A549 (cell line): ENCODE data around the gene BSND. TPM values are rescaled to one million over a fixed set of nuclear protein-coding genes. Genes with fewer than 3 reads are reported as not detected.

Experiments used
- ATAC-seq, 2 experiments: fragments of 200-7000 bp in 1 of 2; fragments of >200 bp in 1 of 2; cut with Nextera tagmentation in 1 of 2; cut with Tn5 transposase in 1 of 2; 3 replicates each; pipeline versions ENCODE4 v1.8.0 to v1.9.1; 2018 to 2020; ENCODE audit warnings: mild to moderate bottlenecking in 1 of 2, moderate library complexity in 1 of 2
- CTCF ChIA-PET: fragments of 300-600 bp; sonication (Branson Sonifier 250); formaldehyde crosslinking; extraction: SDS; loops from one replicate; lab custom pipeline; 2021; ENCODE audit warnings: antibody characterized with exemption, inconsistent platforms; lab: Yijun Ruan, JAX
- POLR2A ChIA-PET: fragments of 350-600 bp; formaldehyde crosslinking; extraction: SDS; loops from one replicate; lab custom pipeline; 2021; ENCODE audit warnings: antibody characterized with exemption, inconsistent platforms; lab: Yijun Ruan, JAX
- DNase-seq, 2 experiments: peaks; one replicate each; pipeline versions ENCODE4 v3.0.0 to v3.0.0-alpha.2; 2011 to 2016; ENCODE audit warnings: low read depth in 1 of 2, low spot score in 1 of 2
- FAIRE-seq: peaks from 2 replicates; lab custom pipeline; 2011; peaks lifted over from hg19 to GRCh38; lab: Jason Lieb, UNC
- H3K27ac ChIP-seq, 2 experiments: fragments of >200 bp; sonication (Bioruptor Twin); formaldehyde crosslinking; 3 replicates each; pipeline ENCODE4 v1.5.1; 2016 to 2017
- H3K4me1 ChIP-seq: fragments of >200 bp; sonication (Bioruptor Twin); formaldehyde crosslinking; 3 replicates; pipeline ENCODE4 v1.6.1; 2016
- H3K4me2 ChIP-seq: fragments of >200 bp; sonication (Bioruptor Twin); formaldehyde crosslinking; 3 replicates; pipeline ENCODE4 v1.6.1; 2016
- H3K4me3 ChIP-seq: fragments of >200 bp; sonication (Bioruptor Twin); formaldehyde crosslinking; 3 replicates; pipeline ENCODE4 v1.5.1; 2016
- H3K9me3 ChIP-seq: fragments of >200 bp; sonication (Bioruptor Twin); formaldehyde crosslinking; 3 replicates; pipeline ENCODE4 v1.6.1; 2016
- BCL3 ChIP-seq: fragments of >200 bp; sonication (Bioruptor Twin); formaldehyde crosslinking; IDR thresholded peaks from 3 replicates; pipeline ENCODE4 v1.6.1; 2016
- BHLHE40 ChIP-seq: IDR thresholded peaks from 2 replicates; pipeline ENCODE4 v1.6.1; 2012; ENCODE audit warnings: low read depth, low read length, inconsistent platforms
- CBX8 ChIP-seq: fragments of 200-600 bp; sonication (generic); IDR thresholded peaks from 2 replicates; pipeline ENCODE4 v1.6.1; 2016
- CEBPB ChIP-seq, 2 experiments: fragments of >200 bp in 1 of 2; sonication (Bioruptor Twin) in 1 of 2; formaldehyde crosslinking in 1 of 2; IDR thresholded peaks; 2 replicates each; pipeline ENCODE4 v1.6.1; 2012 to 2016
- CHD2 ChIP-seq: fragments of 150-350 bp; IDR thresholded peaks from 2 replicates; pipeline ENCODE4 v1.6.1; 2014; ENCODE audit warnings: low read length; ENCODE audit not compliant: partially characterized antibody
- CHD4 ChIP-seq: fragments of 200-600 bp; sonication (generic); IDR thresholded peaks from 2 replicates; pipeline ENCODE4 v1.6.1; 2016; ENCODE audit warnings: antibody characterized with exemption, mild to moderate bottlenecking, borderline replicate concordance
- EHF ChIP-seq: fragments of 250-450 bp; sonication (Bioruptor Pico); IDR thresholded peaks from 2 replicates; pipeline ENCODE4 v1.5.0; 2020; ENCODE audit warnings: mild to moderate bottlenecking
- FOSL2 ChIP-seq, 2 experiments: fragments of 450-650 bp in 1 of 2; fragments of >200 bp in 1 of 2; sonication (Bioruptor Twin) in 1 of 2; formaldehyde crosslinking; IDR thresholded peaks; 2 replicates each; pipeline versions ENCODE4 v1.5.0 to v1.6.1; 2016 to 2020; ENCODE audit warnings: mild to moderate bottlenecking in 1 of 2, moderate library complexity in 1 of 2
- FOXS1 ChIP-seq: fragments of 250-450 bp; sonication (Bioruptor Pico); IDR thresholded peaks from 2 replicates; pipeline ENCODE4 v1.5.0; 2020; ENCODE audit warnings: mild to moderate bottlenecking, moderate library complexity
- HDAC2 ChIP-seq: fragments of 200-600 bp; sonication (generic); IDR thresholded peaks from 2 replicates; pipeline ENCODE4 v1.6.1; 2016
- HEYL ChIP-seq: fragments of 250-450 bp; sonication (Bioruptor Pico); IDR thresholded peaks from 2 replicates; pipeline ENCODE4 v1.8.0; 2021; ENCODE audit warnings: mild to moderate bottlenecking, moderate library complexity
- HOXB13 ChIP-seq: fragments of 250-450 bp; sonication (Bioruptor Pico); IDR thresholded peaks from 2 replicates; pipeline ENCODE4 v1.5.0; 2020; ENCODE audit warnings: low read depth, mild to moderate bottlenecking, moderate library complexity
- JUNB ChIP-seq: fragments of >200 bp; sonication (Bioruptor Twin); formaldehyde crosslinking; IDR thresholded peaks from 2 replicates; pipeline ENCODE4 v1.6.1; 2016
- MAX ChIP-seq: IDR thresholded peaks from 2 replicates; pipeline ENCODE4 v1.6.1; 2012
- NFE2L2 ChIP-seq: fragments of 150-350 bp; conservative IDR thresholded peaks from 2 replicates; pipeline ENCODE4 v1.6.1; 2014; ENCODE audit warnings: low read length
- NPAS2 ChIP-seq: fragments of 250-450 bp; sonication (Bioruptor Pico); IDR thresholded peaks from 2 replicates; pipeline ENCODE4 v1.8.0; 2022; ENCODE audit warnings: mild to moderate bottlenecking, moderate library complexity, borderline replicate concordance
- PHF8 ChIP-seq: fragments of 200-600 bp; sonication (generic); IDR thresholded peaks from 2 replicates; pipeline ENCODE4 v1.6.1; 2016; ENCODE audit warnings: low read depth, mild to moderate bottlenecking, antibody characterized with exemption, moderate library complexity, borderline replicate concordance
- POLR2AphosphoS2 ChIP-seq: conservative IDR thresholded peaks from 2 replicates; pipeline ENCODE4 v1.6.1; 2012; ENCODE audit warnings: low read length, improper control_type of control experiment, inconsistent platforms
- RAD21 ChIP-seq, 2 experiments: fragments of >200 bp in 1 of 2; sonication (Bioruptor Twin) in 1 of 2; formaldehyde crosslinking in 1 of 2; IDR thresholded peaks in 1 of 2; conservative IDR thresholded peaks in 1 of 2; 2 replicates in 1 of 2; 3 replicates in 1 of 2; pipeline ENCODE4 v1.6.1; 2012 to 2018; ENCODE audit warnings: inconsistent platforms in 1 of 2
- RARB ChIP-seq: fragments of 250-450 bp; sonication (Bioruptor Pico); IDR thresholded peaks from 2 replicates; pipeline ENCODE4 v1.8.0; 2021; ENCODE audit warnings: mild to moderate bottlenecking, moderate library complexity
- RCOR1 ChIP-seq: fragments of 150-350 bp; IDR thresholded peaks from 2 replicates; pipeline ENCODE4 v1.6.1; 2014; ENCODE audit warnings: antibody characterized with exemption, low read length, low read depth
- REST ChIP-seq: fragments of 200-600 bp; sonication (generic); IDR thresholded peaks from 2 replicates; pipeline ENCODE4 v1.6.1; 2016; ENCODE audit warnings: antibody characterized with exemption, mild to moderate bottlenecking, moderate library complexity
- RFX5 ChIP-seq: fragments of 450-650 bp; IDR thresholded peaks from 2 replicates; pipeline ENCODE4 v1.7.1; 2014; ENCODE audit warnings: antibody characterized with exemption, mild to moderate bottlenecking, moderate library complexity
- RNF2 ChIP-seq: fragments of 200-600 bp; sonication (generic); IDR thresholded peaks from 2 replicates; pipeline ENCODE4 v1.6.1; 2016; ENCODE audit warnings: low read depth, mild to moderate bottlenecking, antibody characterized with exemption, moderate library complexity, borderline replicate concordance
- SREBF2 ChIP-seq: fragments of 450-650 bp; IDR thresholded peaks from 2 replicates; pipeline ENCODE4 v1.6.1; 2014; ENCODE audit warnings: mild to moderate bottlenecking, moderate library complexity
- TFCP2L1 ChIP-seq: fragments of 250-450 bp; sonication (Bioruptor Pico); IDR thresholded peaks from 2 replicates; pipeline ENCODE4 v1.5.0; 2021; ENCODE audit warnings: mild to moderate bottlenecking
- ZC3H11A ChIP-seq: fragments of 450-650 bp; IDR thresholded peaks from 2 replicates; pipeline ENCODE4 v1.6.1; 2014; ENCODE audit warnings: antibody characterized with exemption, mild to moderate bottlenecking
- ZFP36 ChIP-seq: fragments of 450-650 bp; IDR thresholded peaks from 2 replicates; pipeline ENCODE4 v1.6.1; 2014; ENCODE audit warnings: borderline replicate concordance; ENCODE audit not compliant: partially characterized antibody
- ZNF302 ChIP-seq: fragments of 250-450 bp; sonication (Bioruptor Pico); IDR thresholded peaks from 2 replicates; pipeline ENCODE4 v1.9.0; 2021; ENCODE audit warnings: inconsistent platforms, mild to moderate bottlenecking, moderate library complexity
- ZSCAN20 ChIP-seq: fragments of 250-450 bp; sonication (Bioruptor Pico); IDR thresholded peaks from 2 replicates; pipeline ENCODE4 v1.8.0; 2022; ENCODE audit warnings: mild to moderate bottlenecking, moderate library complexity
- WGBS: methylation state at CpG from one replicate; pipeline ENCODE4 v1.1.6; 2017; ENCODE audit errors: missing lambda C conversion rate; 5-methylcytosine and 5-hydroxymethylcytosine counted together
- polyA plus RNA-seq, 4 experiments: library from polyadenylated mRNA; depleted of rRNA in 3 of 4; stranded (reverse); fragments of >200 nt; fragmentation: RNase III in 1 of 4; extraction: RNeasy Plus Mini Kit Qiagen cat#74134 plus additional on column Dnase treatment in 1 of 4; gene quantifications; 2 replicates in 3 of 4; 3 replicates in 1 of 4; pipeline ENCODE4 v1.2.3, GENCODE V29; 2011 to 2017
- TF ChIP-seq, protein P1 (sequence below): IDR thresholded peaks from 2 replicates; pipeline ENCODE4 v1.6.1; 2012; ENCODE audit warnings: low read depth, borderline replicate concordance
- TF ChIP-seq, protein P2 (sequence below): fragments of >200 bp; sonication (Bioruptor Twin); formaldehyde crosslinking; IDR thresholded peaks from 2 replicates; pipeline ENCODE4 v1.6.1; 2016
- TF ChIP-seq, protein P3 (sequence below): fragments of 450-650 bp; IDR thresholded peaks from 2 replicates; pipeline ENCODE4 v1.6.1; 2014; ENCODE audit warnings: antibody characterized with exemption

The BSND gene
- polyA plus RNA-seq, 2 of the 4 experiments (the other 2 are of a cell fraction), result not detected

GRCh38 chr1:54968551-54968950, 30.2 kb upstream of the BSND start:
- Histone ChIP-seq H3K9me3 (no peaks in the 10 kb centered on the region), H3K27ac (no peak overlapping the region), H3K4me3 (no peak overlapping the region), H3K4me1 (peaks cover 21% of the 10 kb centered on the region), H3K4me2 (no peak overlapping the region)
- DNase-seq (no peak), FAIRE-seq (no peak), ATAC-seq (no peak)
- whole genome bisulfite sequencing, result 56% methylated on average over 4 of the region's 4 CpGs
- CTCF ChIA-PET, result interaction anchor here (1.0 to 3.8 kb wide), 5 partner anchors 10 to 28 kb away, joined by 3 to 21 read pairs (median 5); no protein-coding TSS in a partner anchor
- POLR2A ChIA-PET, result no interaction called here
- TF ChIP-seq RARB (CRISPR knock-in tag), result no peak
- TF ChIP-seq EHF (CRISPR knock-in tag), result no peak
- TF ChIP-seq HDAC2, result no peak
- no peak for TF ChIP-seq RCOR1
- TF ChIP-seq NPAS2 (CRISPR knock-in tag), result no peak
- no peak for TF ChIP-seq ZFP36
- TF ChIP-seq TFCP2L1 (CRISPR knock-in tag), result no peak
- no peak for TF ChIP-seq HOXB13 (CRISPR knock-in tag)
- no peak for TF ChIP-seq MAX
- no peak for TF ChIP-seq CBX8
- TF ChIP-seq ZSCAN20, result no peak
- TF ChIP-seq CHD4, result no peak
- no peak for TF ChIP-seq POLR2AphosphoS2
- no peak for TF ChIP-seq FOSL2 (IDR thresholded peaks at IDR 0.05)
- TF ChIP-seq FOSL2 (CRISPR knock-in tag; IDR thresholded peaks at IDR 0.05), result no peak
- no peak for TF ChIP-seq PHF8
- TF ChIP-seq CHD2, result no peak
- TF ChIP-seq SREBF2, result no peak
- no peak for TF ChIP-seq BHLHE40
- no peak for TF ChIP-seq HEYL (CRISPR knock-in tag)
- TF ChIP-seq NFE2L2, result no peak

DNA sequence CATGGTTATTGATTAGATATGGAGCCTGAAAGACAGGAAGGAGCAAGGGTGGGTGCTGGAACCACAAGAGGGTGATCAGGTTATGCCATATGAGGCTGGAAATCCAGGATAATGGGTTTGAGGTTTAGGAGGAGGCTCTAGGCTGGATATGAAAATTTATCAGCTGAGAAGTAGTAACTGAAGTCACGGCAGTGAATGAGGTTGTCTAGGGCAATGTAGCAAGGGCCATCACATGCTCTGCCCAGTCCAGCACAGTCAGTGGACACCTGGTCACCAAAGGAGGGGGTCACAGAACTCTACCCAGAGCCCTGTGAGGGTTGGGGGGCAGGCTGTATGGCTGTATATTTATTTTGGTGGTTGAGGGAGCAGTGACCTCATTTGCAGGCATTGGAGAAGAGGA, 28.9 kb upstream of the BSND start:
- Histone ChIP-seq H3K4me1 (peaks cover 22% of the 10 kb centered on the region), H3K9me3 (no peaks in the 10 kb centered on the region), H3K27ac (no peak overlapping the region), H3K4me2 (no peak overlapping the region), H3K4me3 (no peak overlapping the region)
- ATAC-seq, result no peak
- CTCF ChIA-PET, result interaction anchor here (1.7 to 2.2 kb wide), 2 partner anchors 9 to 19 kb away, joined by 4 to 7 read pairs; no protein-coding TSS in a partner anchor
- 82% methylated on average over 1 of the region's 1 CpG for WGBS
- no peak for DNase-seq
- POLR2A ChIA-PET, result no interaction called here
- no peak for FAIRE-seq
- TF ChIP-seq, protein P1, sequence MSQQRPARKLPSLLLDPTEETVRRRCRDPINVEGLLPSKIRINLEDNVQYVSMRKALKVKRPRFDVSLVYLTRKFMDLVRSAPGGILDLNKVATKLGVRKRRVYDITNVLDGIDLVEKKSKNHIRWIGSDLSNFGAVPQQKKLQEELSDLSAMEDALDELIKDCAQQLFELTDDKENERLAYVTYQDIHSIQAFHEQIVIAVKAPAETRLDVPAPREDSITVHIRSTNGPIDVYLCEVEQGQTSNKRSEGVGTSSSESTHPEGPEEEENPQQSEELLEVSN, result no peak
- TF ChIP-seq RFX5 (no peak), ZC3H11A (no peak), FOSL2 (IDR thresholded peaks at IDR 0.05) (no peak), FOSL2 (CRISPR knock-in tag; IDR thresholded peaks at IDR 0.05) (no peak), HDAC2 (no peak), BCL3 (no peak), BHLHE40 (no peak), CEBPB (IDR thresholded peaks at IDR 0.05) (no peak), ZNF302 (CRISPR knock-in tag) (no peak), HOXB13 (CRISPR knock-in tag) (no peak), RAD21 (conservative IDR thresholded peaks at IDR 0.05 in 1 of 2, IDR thresholded peaks at IDR 0.05 in 1 of 2) (no peak), SREBF2 (no peak), RNF2 (no peak), JUNB (no peak), REST (no peak), FOXS1 (CRISPR knock-in tag) (no peak), CBX8 (no peak)
- TF ChIP-seq, protein P2, sequence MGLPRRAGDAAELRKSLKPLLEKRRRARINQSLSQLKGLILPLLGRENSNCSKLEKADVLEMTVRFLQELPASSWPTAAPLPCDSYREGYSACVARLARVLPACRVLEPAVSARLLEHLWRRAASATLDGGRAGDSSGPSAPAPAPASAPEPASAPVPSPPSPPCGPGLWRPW, result no peak
- TF ChIP-seq, protein P3, sequence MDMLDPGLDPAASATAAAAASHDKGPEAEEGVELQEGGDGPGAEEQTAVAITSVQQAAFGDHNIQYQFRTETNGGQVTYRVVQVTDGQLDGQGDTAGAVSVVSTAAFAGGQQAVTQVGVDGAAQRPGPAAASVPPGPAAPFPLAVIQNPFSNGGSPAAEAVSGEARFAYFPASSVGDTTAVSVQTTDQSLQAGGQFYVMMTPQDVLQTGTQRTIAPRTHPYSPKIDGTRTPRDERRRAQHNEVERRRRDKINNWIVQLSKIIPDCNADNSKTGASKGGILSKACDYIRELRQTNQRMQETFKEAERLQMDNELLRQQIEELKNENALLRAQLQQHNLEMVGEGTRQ, result no peak
